Ammon's horn (tissue), 1 donor: Measurements from ENCODE around the gene MOCS3.

Source experiments
- DNase-seq: peaks from one replicate; pipeline ENCODE4 v3.0.0-alpha.2; 2016; ENCODE audit warnings: low spot score

The MOCS3 gene

DNA sequence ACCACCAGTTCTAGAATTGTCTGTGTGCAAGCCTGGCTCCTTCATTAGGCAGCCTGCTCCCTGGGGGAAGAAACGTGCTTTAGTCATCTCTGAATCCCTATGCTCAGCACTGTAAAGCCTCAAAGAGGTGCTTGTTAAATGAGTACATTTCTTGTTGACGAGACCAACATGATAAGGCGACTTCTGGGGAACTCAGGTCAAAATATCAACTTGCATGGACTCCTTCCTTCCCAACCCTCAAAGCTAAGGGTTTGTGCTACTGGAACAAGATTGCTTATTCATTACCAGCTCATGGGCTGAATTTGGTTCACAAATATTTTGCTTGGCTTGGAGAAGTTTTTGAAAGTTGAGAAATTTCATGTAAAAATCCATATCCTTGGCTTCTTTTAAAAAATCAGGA is 53.7 kb downstream of the MOCS3 start:
- no peak for DNase-seq
